Sigmoid colon (tissue), 4 donors: Measurements from ENCODE around the gene SPIN1.
"Not testable (repeated sequence)": the region's sequence is repeated elsewhere in the genome, so short reads cannot be mapped to it uniquely, and the experiment has no call there.

Source experiments
- EP300 ChIP-seq, 4 donors: sonication (generic); formaldehyde crosslinking; IDR thresholded peaks; one replicate each; pipeline ENCODE4 v1.6.1; 2017; ENCODE audit warnings: antibody characterized with exemption in 4 of 4
- POLR2AphosphoS5 ChIP-seq, 4 donors: sonication (generic); formaldehyde crosslinking; IDR thresholded peaks; one replicate each; pipeline ENCODE4 v1.6.1; 2017; ENCODE audit warnings: antibody characterized with exemption in 4 of 4
- TF ChIP-seq, protein P1 (sequence below), 4 experiments: fragments of 450-650 bp in 3 of 4; fragments of 200-600 bp in 1 of 4; IDR thresholded peaks; one replicate each; pipeline ENCODE4 v1.5.1; 2016 to 2019; ENCODE audit warnings: antibody characterized with exemption in 4 of 4, mild to moderate bottlenecking in 3 of 4, moderate library complexity in 2 of 4

- TF ChIP-seq, protein P1, sequence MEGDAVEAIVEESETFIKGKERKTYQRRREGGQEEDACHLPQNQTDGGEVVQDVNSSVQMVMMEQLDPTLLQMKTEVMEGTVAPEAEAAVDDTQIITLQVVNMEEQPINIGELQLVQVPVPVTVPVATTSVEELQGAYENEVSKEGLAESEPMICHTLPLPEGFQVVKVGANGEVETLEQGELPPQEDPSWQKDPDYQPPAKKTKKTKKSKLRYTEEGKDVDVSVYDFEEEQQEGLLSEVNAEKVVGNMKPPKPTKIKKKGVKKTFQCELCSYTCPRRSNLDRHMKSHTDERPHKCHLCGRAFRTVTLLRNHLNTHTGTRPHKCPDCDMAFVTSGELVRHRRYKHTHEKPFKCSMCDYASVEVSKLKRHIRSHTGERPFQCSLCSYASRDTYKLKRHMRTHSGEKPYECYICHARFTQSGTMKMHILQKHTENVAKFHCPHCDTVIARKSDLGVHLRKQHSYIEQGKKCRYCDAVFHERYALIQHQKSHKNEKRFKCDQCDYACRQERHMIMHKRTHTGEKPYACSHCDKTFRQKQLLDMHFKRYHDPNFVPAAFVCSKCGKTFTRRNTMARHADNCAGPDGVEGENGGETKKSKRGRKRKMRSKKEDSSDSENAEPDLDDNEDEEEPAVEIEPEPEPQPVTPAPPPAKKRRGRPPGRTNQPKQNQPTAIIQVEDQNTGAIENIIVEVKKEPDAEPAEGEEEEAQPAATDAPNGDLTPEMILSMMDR (IDR thresholded peaks at IDR 0.05) = not testable (repeated sequence)
- TF ChIP-seq EP300, POLR2AphosphoS5 (IDR thresholded peaks at IDR 0.05): not testable (repeated sequence)
Measured at GRCh38 chr9:88381322-88381721, 6.9 kb upstream of the SPIN1 start.
